ENCODE data around the gene KRTAP4-4. TPM values are rescaled to one million over a fixed set of nuclear protein-coding genes. Genes with fewer than 3 reads are reported as not detected.
"Not testable (repeated sequence)": the region's sequence is repeated elsewhere in the genome, so short reads cannot be mapped to it uniquely, and the experiment has no call there.

The KRTAP4-4 gene
- not detected for total RNA-seq

DNA sequence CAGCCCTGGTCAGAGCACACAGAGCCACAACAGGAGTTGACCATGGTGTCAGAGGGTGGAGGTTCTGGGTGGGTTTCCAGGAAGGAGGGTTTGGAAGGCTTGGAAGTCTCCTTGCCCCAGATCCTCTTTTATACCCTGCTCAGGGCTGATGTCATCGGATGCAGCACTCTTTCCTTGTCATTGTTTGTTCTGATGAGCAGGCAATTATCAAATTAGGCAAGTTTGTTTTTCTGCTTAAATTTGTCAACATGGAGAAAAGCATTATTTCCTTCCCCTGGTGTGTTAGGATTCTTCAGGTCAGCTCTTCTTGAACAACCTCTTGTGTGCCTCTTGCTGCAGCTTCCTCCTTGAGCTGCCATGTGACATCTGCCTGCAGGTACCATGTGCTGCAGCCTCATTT, at the start of gene KRTAP4-4:
Gene KRTAP4-4, minus strand, starts transcription at position 101 of the 400 bp plus-strand sequence. Its CDS starts 57 bp downstream, at position 44.
- Histone ChIP-seq H3K36me3 (no peaks in the 10 kb centered on the region), H3K27ac (replicated peaks in 1 of 4) (no peak within 1 kb of the TSS), H3K9me3 (no peaks in the 10 kb centered on the region), H3K4me3 (no peak within 1 kb of the TSS), H3K4me1 (no peaks in the 10 kb centered on the region), H3K27me3 (peaks cover 0 to 41% (median 2%) of the 10 kb centered on the region in 4 donors)
- intact Hi-C loops (cut with DNase I): no loop called here
- 100% methylated on average over 1 of the region's 1 CpG for WGBS
- no peak for DNase-seq (ENCODE audit: extremely low spot score)
- TF ChIP-seq POLR2A (IDR thresholded peaks at IDR 0.05; ENCODE audit: low read depth) (no peak), EP300 (IDR thresholded peaks at IDR 0.05) (no peak)

DNA sequence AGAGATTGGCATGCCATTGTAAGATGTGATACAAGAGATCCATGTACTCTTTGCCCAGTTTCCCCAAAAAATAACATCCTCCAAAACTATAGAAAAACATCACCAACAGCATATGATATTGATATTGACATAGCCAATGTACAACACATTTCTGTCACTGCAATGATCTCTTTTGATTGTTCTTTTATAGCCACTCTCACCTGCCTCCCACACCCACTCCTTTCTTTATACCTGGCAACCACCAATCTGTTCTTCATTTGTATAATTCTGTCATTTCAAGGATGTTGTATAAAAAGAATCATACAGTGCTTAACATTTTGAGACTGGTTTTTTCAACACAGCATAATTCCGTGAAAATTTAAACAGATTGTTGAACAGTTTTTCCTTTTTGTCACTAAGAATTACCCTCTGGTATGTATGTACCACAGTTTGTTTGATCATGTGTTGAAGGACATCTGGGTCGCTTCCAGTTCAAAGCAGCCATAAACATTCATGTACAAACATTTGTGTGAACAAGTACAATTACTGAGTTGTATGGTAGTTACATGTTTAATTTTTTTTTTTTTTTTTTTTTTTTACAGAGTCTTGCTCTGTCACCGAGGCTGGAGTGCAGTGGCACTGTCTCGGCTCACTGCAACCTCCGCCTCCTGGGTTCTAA, 39.0 kb upstream of the KRTAP4-4 start:
- DNase-seq (ENCODE audit: extremely low spot score): no peak

DNA sequence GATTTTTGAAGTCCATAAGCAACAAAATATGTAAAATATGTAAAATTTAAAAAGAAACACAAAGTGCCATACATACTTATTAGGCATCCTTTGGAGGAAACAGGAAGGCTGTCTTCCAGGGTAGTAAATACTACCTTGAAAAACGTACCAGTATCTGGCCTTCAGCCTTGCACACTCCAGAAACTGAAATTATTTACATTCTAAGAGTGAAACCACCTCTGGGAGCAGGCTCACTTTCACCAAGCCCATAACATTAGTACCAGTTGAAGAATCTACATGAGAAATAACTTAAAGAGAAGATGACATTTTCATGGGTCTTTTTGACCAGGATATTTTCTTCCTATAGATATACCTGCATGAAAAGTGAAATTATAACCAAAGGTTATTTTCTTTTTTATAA, 35.5 kb upstream of the KRTAP4-4 start:
- DNase-seq (ENCODE audit: extremely low spot score): no peak
- Histone ChIP-seq H3K27me3 (no peaks in the 10 kb centered on the region), H3K4me3 (no peak overlapping the region), H3K36me3 (no peaks in the 10 kb centered on the region), H3K4me1 (no peaks in the 10 kb centered on the region), H3K9me3 (peaks cover 0 to 7% (median 0%) of the 10 kb centered on the region in 4 donors), H3K27ac (replicated peaks in 1 of 4) (no peak overlapping the region)
- WGBS: 37% methylated on average over 1 of the region's 1 CpG
- TF ChIP-seq, protein P1, sequence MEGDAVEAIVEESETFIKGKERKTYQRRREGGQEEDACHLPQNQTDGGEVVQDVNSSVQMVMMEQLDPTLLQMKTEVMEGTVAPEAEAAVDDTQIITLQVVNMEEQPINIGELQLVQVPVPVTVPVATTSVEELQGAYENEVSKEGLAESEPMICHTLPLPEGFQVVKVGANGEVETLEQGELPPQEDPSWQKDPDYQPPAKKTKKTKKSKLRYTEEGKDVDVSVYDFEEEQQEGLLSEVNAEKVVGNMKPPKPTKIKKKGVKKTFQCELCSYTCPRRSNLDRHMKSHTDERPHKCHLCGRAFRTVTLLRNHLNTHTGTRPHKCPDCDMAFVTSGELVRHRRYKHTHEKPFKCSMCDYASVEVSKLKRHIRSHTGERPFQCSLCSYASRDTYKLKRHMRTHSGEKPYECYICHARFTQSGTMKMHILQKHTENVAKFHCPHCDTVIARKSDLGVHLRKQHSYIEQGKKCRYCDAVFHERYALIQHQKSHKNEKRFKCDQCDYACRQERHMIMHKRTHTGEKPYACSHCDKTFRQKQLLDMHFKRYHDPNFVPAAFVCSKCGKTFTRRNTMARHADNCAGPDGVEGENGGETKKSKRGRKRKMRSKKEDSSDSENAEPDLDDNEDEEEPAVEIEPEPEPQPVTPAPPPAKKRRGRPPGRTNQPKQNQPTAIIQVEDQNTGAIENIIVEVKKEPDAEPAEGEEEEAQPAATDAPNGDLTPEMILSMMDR (IDR thresholded peaks at IDR 0.05): no peak
- TF ChIP-seq POLR2A (IDR thresholded peaks at IDR 0.05; ENCODE audit: low read depth) (no peak), POLR2AphosphoS5 (IDR thresholded peaks at IDR 0.05) (no peak), EP300 (IDR thresholded peaks at IDR 0.05) (no peak)
- intact Hi-C loops (cut with DNase I): no loop called here

More for the DNA sequence above, 39.0 kb upstream of the KRTAP4-4 start:
- Histone ChIP-seq H3K4me1 (no peaks in the 10 kb centered on the region), H3K27ac (replicated peaks in 1 of 4) (no peak overlapping the region), H3K4me3 (no peak overlapping the region), H3K36me3 (no peaks in the 10 kb centered on the region), H3K27me3 (no peaks in the 10 kb centered on the region), H3K9me3 (peaks cover 0 to 7% (median 0%) of the 10 kb centered on the region in 4 donors)
- intact Hi-C loops (cut with DNase I): no loop called here
- WGBS: 65% methylated on average over 4 of the region's 5 CpGs
- TF ChIP-seq, protein P1 (IDR thresholded peaks at IDR 0.05): no peak
- TF ChIP-seq POLR2A (IDR thresholded peaks at IDR 0.05; ENCODE audit: low read depth) (no peak), EP300 (IDR thresholded peaks at IDR 0.05) (no peak), POLR2AphosphoS5 (IDR thresholded peaks at IDR 0.05) (no peak)

DNA sequence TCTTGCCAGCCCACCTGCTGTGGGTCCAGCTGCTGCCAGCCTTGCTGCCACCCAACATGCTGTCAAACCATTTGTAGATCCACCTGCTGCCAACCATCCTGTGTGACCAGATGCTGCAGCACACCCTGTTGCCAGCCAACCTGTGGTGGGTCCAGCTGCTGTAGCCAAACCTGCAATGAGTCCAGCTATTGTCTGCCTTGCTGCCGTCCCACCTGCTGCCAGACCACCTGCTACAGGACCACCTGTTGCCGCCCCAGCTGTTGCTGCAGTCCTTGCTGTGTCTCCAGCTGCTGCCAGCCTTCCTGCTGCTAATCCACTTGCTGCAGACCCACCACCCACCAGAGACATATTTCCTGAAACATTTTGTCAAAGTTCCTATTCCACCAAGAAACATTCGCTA, 29.8 kb upstream of the KRTAP4-4 start:
- peaks cover 0 to 18% (median 0%) of the 10 kb centered on the region in 4 donors for H3K27me3 ChIP-seq

DNA sequence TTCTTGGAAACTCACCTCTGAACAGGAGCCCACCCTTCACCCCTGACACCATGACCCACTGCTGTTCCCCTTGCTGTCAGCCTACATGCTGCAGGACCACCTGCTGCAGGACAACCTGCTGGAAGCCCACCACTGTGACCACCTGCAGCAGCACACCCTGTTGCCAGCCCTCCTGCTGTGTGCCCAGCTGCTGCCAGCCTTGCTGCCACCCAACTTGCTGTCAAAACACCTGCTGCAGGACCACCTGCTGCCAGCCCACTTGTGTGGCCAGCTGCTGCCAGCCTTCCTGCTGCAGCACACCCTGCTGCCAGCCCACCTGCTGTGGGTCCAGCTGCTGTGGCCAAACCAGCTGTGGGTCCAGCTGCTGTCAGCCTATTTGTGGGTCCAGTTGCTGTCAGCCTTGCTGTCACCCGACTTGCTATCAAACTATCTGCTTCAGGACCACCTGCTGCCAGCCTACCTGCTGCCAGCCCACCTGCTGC, 29.3 kb upstream of the KRTAP4-4 start, which contains the start of gene KRTAP9-1:
Gene KRTAP9-1, plus strand, starts transcription at position 51 of the 482 bp plus-strand sequence. Its CDS starts 0 bp downstream, at position 51.
- 57% methylated on average over 1 of the region's 1 CpG for WGBS
- H3K36me3 ChIP-seq; H3K4me3 ChIP-seq; intact Hi-C loops (cut with DNase I); H3K27ac ChIP-seq (replicated peaks in 1 of 4); H3K4me1 ChIP-seq; DNase-seq (ENCODE audit: extremely low spot score); H3K9me3 ChIP-seq: not testable (repeated sequence)
- peaks cover 0 to 20% (median 0%) of the 10 kb centered on the region in 4 donors for H3K27me3 ChIP-seq

More for the DNA sequence above, 29.8 kb upstream of the KRTAP4-4 start:
- H3K9me3 ChIP-seq: no peaks in the 10 kb centered on the region
- no peaks in the 10 kb centered on the region for H3K4me1 ChIP-seq
- intact Hi-C loops (cut with DNase I): no loop called here
- no peak overlapping the region for H3K4me3 ChIP-seq
- H3K36me3 ChIP-seq: no peaks in the 10 kb centered on the region
- TF ChIP-seq, protein P1 (IDR thresholded peaks at IDR 0.05): no peak
- TF ChIP-seq POLR2AphosphoS5 (IDR thresholded peaks at IDR 0.05): no peak
- 87% methylated on average over 3 of the region's 3 CpGs for WGBS
- no peak for DNase-seq (ENCODE audit: extremely low spot score)
- H3K27ac ChIP-seq (replicated peaks in 1 of 4): no peak overlapping the region
